ENCODE data around the gene RUFY3.

GRCh38 chr4:70691661-70692060 is 30.1 kb upstream of the RUFY3 start:
- TF ChIP-seq CTCF (conservative IDR thresholded peaks at IDR 0.05; ENCODE audit: low read depth in 2 of 2) (no peak), REST (IDR thresholded peaks at IDR 0.05; ENCODE audit: unreplicated experiment) (no peak), EZH2 (IDR thresholded peaks at IDR 0.05; ENCODE audit: low read depth, unreplicated experiment) (no peak), CREB1 (CRISPR knock-in tag; IDR thresholded peaks at IDR 0.05; ENCODE audit: low read depth) (no peak), POLR2AphosphoS5 (IDR thresholded peaks at IDR 0.05; ENCODE audit: low read depth) (no peak), JUNB (IDR thresholded peaks at IDR 0.05; ENCODE audit: unreplicated experiment) (no peak), STAT1 (IDR thresholded peaks at IDR 0.05; ENCODE audit: unreplicated experiment) (no peak), ZNF462 (CRISPR knock-in tag; IDR thresholded peaks at IDR 0.05) (no peak), EZH2phosphoT487 (IDR thresholded peaks at IDR 0.05; ENCODE audit: unreplicated experiment) (no peak)

All from GM23338 (cell line).